Measurements from ENCODE around the gene CFAP74. TPM values are rescaled to one million over a fixed set of nuclear protein-coding genes. Genes with fewer than 3 reads are reported as not detected.

CFAP74 gene
- total and polyA plus RNA-seq, 2 of the 13 experiments (the other 11 are each of a cell fraction or from before 2014, with no cell fraction given): 0.27 to 0.62 TPM

DNA sequence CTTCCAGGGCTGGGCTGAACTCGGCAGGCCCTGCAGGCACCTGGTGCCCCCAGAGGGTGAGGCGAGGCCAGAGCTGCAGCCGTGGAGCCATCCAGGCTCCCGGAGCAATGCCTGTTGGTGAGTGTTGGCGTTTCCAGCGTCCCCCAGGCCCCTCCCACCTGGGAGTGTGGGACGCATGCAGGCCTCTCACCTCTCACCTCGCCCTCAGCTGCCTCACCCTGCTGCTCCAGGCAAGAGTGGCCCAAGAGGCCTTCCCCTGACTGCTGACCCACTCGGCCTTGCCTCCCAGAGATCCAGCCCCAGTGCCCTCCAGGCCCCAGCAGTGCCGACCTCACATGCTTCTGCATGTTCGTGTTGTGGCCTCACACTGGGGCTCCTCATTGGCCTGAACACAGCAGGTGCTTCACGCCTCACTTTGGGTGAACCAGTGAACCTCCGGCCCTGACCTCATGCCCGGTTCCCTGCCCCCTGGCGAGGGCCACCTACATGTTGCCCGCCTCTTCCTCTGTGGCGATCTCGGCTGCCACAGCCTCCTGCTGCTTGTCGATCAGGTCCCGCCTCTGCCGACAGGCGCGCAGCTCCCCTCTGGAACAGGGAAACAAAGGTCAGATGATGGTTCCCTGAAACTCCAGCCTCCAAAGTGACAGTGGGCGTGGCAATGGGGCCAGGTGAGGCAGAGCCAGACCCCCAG, 17.0 kb downstream of the CFAP74 start (continued):
- TF ChIP-seq, protein P1, sequence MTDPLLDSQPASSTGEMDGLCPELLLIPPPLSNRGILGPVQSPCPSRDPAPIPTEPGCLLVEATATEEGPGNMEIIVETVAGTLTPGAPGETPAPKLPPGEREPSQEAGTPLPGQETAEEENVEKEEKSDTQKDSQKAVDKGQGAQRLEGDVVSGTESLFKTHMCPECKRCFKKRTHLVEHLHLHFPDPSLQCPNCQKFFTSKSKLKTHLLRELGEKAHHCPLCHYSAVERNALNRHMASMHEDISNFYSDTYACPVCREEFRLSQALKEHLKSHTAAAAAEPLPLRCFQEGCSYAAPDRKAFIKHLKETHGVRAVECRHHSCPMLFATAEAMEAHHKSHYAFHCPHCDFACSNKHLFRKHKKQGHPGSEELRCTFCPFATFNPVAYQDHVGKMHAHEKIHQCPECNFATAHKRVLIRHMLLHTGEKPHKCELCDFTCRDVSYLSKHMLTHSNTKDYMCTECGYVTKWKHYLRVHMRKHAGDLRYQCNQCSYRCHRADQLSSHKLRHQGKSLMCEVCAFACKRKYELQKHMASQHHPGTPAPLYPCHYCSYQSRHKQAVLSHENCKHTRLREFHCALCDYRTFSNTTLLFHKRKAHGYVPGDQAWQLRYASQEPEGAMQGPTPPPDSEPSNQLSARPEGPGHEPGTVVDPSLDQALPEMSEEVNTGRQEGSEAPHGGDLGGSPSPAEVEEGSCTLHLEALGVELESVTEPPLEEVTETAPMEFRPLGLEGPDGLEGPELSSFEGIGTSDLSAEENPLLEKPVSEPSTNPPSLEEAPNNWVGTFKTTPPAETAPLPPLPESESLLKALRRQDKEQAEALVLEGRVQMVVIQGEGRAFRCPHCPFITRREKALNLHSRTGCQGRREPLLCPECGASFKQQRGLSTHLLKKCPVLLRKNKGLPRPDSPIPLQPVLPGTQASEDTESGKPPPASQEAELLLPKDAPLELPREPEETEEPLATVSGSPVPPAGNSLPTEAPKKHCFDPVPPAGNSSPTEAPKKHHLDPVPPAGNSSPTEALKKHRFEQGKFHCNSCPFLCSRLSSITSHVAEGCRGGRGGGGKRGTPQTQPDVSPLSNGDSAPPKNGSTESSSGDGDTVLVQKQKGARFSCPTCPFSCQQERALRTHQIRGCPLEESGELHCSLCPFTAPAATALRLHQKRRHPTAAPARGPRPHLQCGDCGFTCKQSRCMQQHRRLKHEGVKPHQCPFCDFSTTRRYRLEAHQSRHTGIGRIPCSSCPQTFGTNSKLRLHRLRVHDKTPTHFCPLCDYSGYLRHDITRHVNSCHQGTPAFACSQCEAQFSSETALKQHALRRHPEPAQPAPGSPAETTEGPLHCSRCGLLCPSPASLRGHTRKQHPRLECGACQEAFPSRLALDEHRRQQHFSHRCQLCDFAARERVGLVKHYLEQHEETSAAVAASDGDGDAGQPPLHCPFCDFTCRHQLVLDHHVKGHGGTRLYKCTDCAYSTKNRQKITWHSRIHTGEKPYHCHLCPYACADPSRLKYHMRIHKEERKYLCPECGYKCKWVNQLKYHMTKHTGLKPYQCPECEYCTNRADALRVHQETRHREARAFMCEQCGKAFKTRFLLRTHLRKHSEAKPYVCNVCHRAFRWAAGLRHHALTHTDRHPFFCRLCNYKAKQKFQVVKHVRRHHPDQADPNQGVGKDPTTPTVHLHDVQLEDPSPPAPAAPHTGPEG (CRISPR knock-in tag; IDR thresholded peaks at IDR 0.05): no peak
- TF ChIP-seq ZMAT5 (CRISPR knock-in tag; IDR thresholded peaks at IDR 0.05; ENCODE audit: borderline replicate concordance, low read depth) (no peak), ZSCAN25 (CRISPR knock-in tag; IDR thresholded peaks at IDR 0.05) (no peak), MTA3 (CRISPR knock-in tag; IDR thresholded peaks at IDR 0.05) (no peak), ZBTB3 (CRISPR knock-in tag; IDR thresholded peaks at IDR 0.05; ENCODE audit: borderline replicate concordance, low read depth) (no peak), ZSCAN31 (CRISPR knock-in tag; IDR thresholded peaks at IDR 0.05; ENCODE audit: low read depth) (no peak), EHMT2 (IDR thresholded peaks at IDR 0.05; ENCODE audit: borderline replicate concordance, low read depth, low read length) (no peak), MLLT10 (CRISPR knock-in tag; IDR thresholded peaks at IDR 0.05) (no peak), ZFP1 (CRISPR knock-in tag; IDR thresholded peaks at IDR 0.05) (no peak), GZF1 (CRISPR knock-in tag; IDR thresholded peaks at IDR 0.05) (no peak), NFE2L1 (CRISPR knock-in tag; IDR thresholded peaks at IDR 0.05; ENCODE audit: borderline replicate concordance) (no peak), ZNF34 (CRISPR knock-in tag; IDR thresholded peaks at IDR 0.05; ENCODE audit: borderline replicate concordance) (no peak), ZUFSP (CRISPR knock-in tag; IDR thresholded peaks at IDR 0.05; ENCODE audit: borderline replicate concordance) (no peak), ZNF569 (CRISPR knock-in tag; IDR thresholded peaks at IDR 0.05; ENCODE audit: borderline replicate concordance) (no peak), TSC22D2 (CRISPR knock-in tag; IDR thresholded peaks at IDR 0.05; ENCODE audit: borderline replicate concordance) (no peak), LRRFIP1 (CRISPR knock-in tag; conservative IDR thresholded peaks at IDR 0.05) (no peak)
- TF ChIP-seq, protein P2, sequence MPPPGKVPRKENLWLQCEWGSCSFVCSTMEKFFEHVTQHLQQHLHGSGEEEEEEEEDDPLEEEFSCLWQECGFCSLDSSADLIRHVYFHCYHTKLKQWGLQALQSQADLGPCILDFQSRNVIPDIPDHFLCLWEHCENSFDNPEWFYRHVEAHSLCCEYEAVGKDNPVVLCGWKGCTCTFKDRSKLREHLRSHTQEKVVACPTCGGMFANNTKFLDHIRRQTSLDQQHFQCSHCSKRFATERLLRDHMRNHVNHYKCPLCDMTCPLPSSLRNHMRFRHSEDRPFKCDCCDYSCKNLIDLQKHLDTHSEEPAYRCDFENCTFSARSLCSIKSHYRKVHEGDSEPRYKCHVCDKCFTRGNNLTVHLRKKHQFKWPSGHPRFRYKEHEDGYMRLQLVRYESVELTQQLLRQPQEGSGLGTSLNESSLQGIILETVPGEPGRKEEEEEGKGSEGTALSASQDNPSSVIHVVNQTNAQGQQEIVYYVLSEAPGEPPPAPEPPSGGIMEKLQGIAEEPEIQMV (CRISPR knock-in tag; IDR thresholded peaks at IDR 0.05; ENCODE audit: low read depth): 0 out of 2 replicates have a peak, but pooled peaks have one; percentile 68

All from HepG2 (cell line).